GM23248 (cell line): Measurements from ENCODE around the gene PRICKLE2. TPM values are rescaled to one million over a fixed set of nuclear protein-coding genes. Genes with fewer than 3 reads are reported as not detected.

Experiments
- DNase-seq: peaks from one replicate; pipeline ENCODE4 v3.0.0-alpha.2; 2015
- H2AFZ ChIP-seq: fragments of 200-600 bp; sonication (generic); 2 replicates; pipeline ENCODE4 v1.6.1; 2016; ENCODE audit warnings: antibody characterized with exemption
- H3F3A ChIP-seq: fragments of 200-600 bp; sonication (generic); 2 replicates; pipeline ENCODE4 v1.6.1; 2016; ENCODE audit warnings: mild to moderate bottlenecking, antibody characterized with exemption, mixed run types; ENCODE audit not compliant: insufficient read depth
- H3K27ac ChIP-seq: fragments of 200-600 bp; sonication (generic); 2 replicates; pipeline ENCODE4 v1.5.1; 2016; ENCODE audit warnings: mild to moderate bottlenecking
- H3K27me3 ChIP-seq: fragments of 200-600 bp; sonication (generic); replicated peaks from 2 replicates; pipeline ENCODE4 v1.6.1; 2016; ENCODE audit warnings: mild to moderate bottlenecking; ENCODE audit not compliant: insufficient read depth
- H3K36me3 ChIP-seq: fragments of 200-600 bp; sonication (generic); 2 replicates; pipeline ENCODE4 v1.6.1; 2016; ENCODE audit warnings: low read depth, mild to moderate bottlenecking
- H3K4me1 ChIP-seq: fragments of 200-600 bp; sonication (generic); 2 replicates; pipeline ENCODE4 v1.6.1; 2016; ENCODE audit warnings: mild to moderate bottlenecking; ENCODE audit not compliant: insufficient read depth
- H3K4me2 ChIP-seq: fragments of 200-600 bp; sonication (generic); one replicate; pipeline ENCODE4 v1.6.1; 2016; ENCODE audit warnings: mild to moderate bottlenecking; ENCODE audit not compliant: unreplicated experiment
- H3K4me3 ChIP-seq: fragments of 200-600 bp; sonication (generic); 2 replicates; pipeline ENCODE4 v1.5.1; 2016; ENCODE audit warnings: mild to moderate bottlenecking
- H3K79me2 ChIP-seq: fragments of 200-600 bp; sonication (generic); 2 replicates; pipeline ENCODE4 v1.6.1; 2016; ENCODE audit warnings: mild to moderate bottlenecking; ENCODE audit not compliant: insufficient read depth
- H3K9ac ChIP-seq: fragments of 200-600 bp; sonication (generic); 2 replicates; pipeline ENCODE4 v1.6.1; 2016; ENCODE audit warnings: mild to moderate bottlenecking
- H3K9me2 ChIP-seq: fragments of 200-600 bp; sonication (generic); 2 replicates; pipeline ENCODE4 v1.6.1; 2016; ENCODE audit warnings: mixed run types, mild to moderate bottlenecking, moderate library complexity; ENCODE audit not compliant: insufficient read depth
- H3K9me3 ChIP-seq: fragments of 200-600 bp; sonication (generic); one replicate; pipeline ENCODE4 v1.6.1; 2017; ENCODE audit warnings: low read depth
- H4K20me1 ChIP-seq: fragments of 200-600 bp; sonication (generic); 2 replicates; pipeline ENCODE4 v1.6.0; 2016; ENCODE audit not compliant: insufficient read depth
- EZH2 ChIP-seq: fragments of 200-600 bp; sonication (generic); IDR thresholded peaks from 2 replicates; pipeline ENCODE4 v1.6.1; 2018; ENCODE audit warnings: antibody characterized with exemption, mild to moderate bottlenecking; ENCODE audit not compliant: insufficient read depth, poor library complexity, severe bottlenecking
- EZH2phosphoT487 ChIP-seq: fragments of 200-600 bp; sonication (generic); IDR thresholded peaks from 2 replicates; pipeline ENCODE4 v1.6.1; 2018; ENCODE audit warnings: antibody characterized with exemption, moderate library complexity, mild to moderate bottlenecking, low read depth; ENCODE audit not compliant: insufficient read depth
- WGBS, 2 experiments: methylation state at CpG; one replicate each; pipeline ENCODE4 v1.1.6; 2015 to 2017; ENCODE audit warnings: low lambda C conversion rate in 2 of 2, low coverage in 1 of 2; ENCODE audit errors: missing lambda C conversion rate in 2 of 2; 5-methylcytosine and 5-hydroxymethylcytosine counted together
- in situ Hi-C: fragments of 300-500 bp; cut with MboI; formaldehyde crosslinking; loops from 2 replicates; pipeline ENCODE4 v1.15.0; 2020
- polyA plus RNA-seq: library from polyadenylated mRNA; unstranded; fragments of >200 nt; fragmentation: Nextera tagmentation; extraction: Ambion mirVana; gene quantifications from 2 replicates; pipeline ENCODE4 v1.2.1, GENCODE V29; 2016
- total RNA-seq: library from RNA; depleted of rRNA; stranded (reverse); fragments of >200 nt; shearing (Covaris generic); gene quantifications from 2 replicates; pipeline ENCODE4 v1.2.3, GENCODE V29; 2014

PRICKLE2 gene
- total and polyA plus RNA-seq, 2 experiments from 2014 or later, result 7.3 to 19.6 TPM

GRCh38 chr3:64235605-64236004, 10.3 kb upstream of the PRICKLE2 start:
- Histone ChIP-seq H3K36me3 (peaks cover 4% of the 10 kb centered on the region), H4K20me1 (no peaks in the 10 kb centered on the region), H3K9me3 (no peaks in the 10 kb centered on the region), H3K27ac (no peak overlapping the region), H3K4me2 (no peak overlapping the region), H3K9me2 (no peaks in the 10 kb centered on the region), H2AFZ (no peak overlapping the region), H3K79me2 (peaks cover 82% of the 10 kb centered on the region), H3K9ac (no peak overlapping the region), H3K4me1 (peaks cover 14% of the 10 kb centered on the region), H3K27me3 (no peaks in the 10 kb centered on the region), H3F3A (peaks cover 11% of the 10 kb centered on the region; the same call in 1 of the 2 replicates), H3K4me3 (no peak overlapping the region)
- no peak for DNase-seq
- WGBS, 2 experiments, result 70 to 89% methylated on average over 3 of the region's 3 CpGs
- in situ Hi-C loops, result no loop called here
- TF ChIP-seq EZH2phosphoT487 (no peak), EZH2 (no peak)

- DNase-seq, result no peak
- H3K27ac ChIP-seq, result no peak overlapping the region
- no peak overlapping the region for H3K4me3 ChIP-seq
- no peak for TF ChIP-seq EZH2
- no peak for TF ChIP-seq EZH2phosphoT487
- in situ Hi-C loops, result no loop called here
- peaks cover 18% of the 10 kb centered on the region for H3F3A ChIP-seq
- peaks cover 84% of the 10 kb centered on the region for H3K79me2 ChIP-seq
- no peak overlapping the region for H2AFZ ChIP-seq
- peaks cover 20% of the 10 kb centered on the region for H3K4me1 ChIP-seq
- no peaks in the 10 kb centered on the region for H3K9me2 ChIP-seq
- H3K9me3 ChIP-seq, result no peaks in the 10 kb centered on the region
- 93 to 97% methylated on average over 5 of the region's 5 CpGs for WGBS, 2 experiments
- no peak overlapping the region for H3K9ac ChIP-seq
- H3K27me3 ChIP-seq, result no peaks in the 10 kb centered on the region
- H3K4me2 ChIP-seq, result no peak overlapping the region
- peaks cover 4% of the 10 kb centered on the region for H3K36me3 ChIP-seq
- no peaks in the 10 kb centered on the region for H4K20me1 ChIP-seq
These were observed 9.3 kb upstream of the PRICKLE2 start for GRCh38 chr3:64234571-64234970.

GRCh38 chr3:64232821-64233220, 7.6 kb upstream of the PRICKLE2 start:
- no peak overlapping the region for H3K27ac ChIP-seq
- 87 to 88% methylated on average over 4 of the region's 4 CpGs for WGBS, 2 experiments
- H3K4me1 ChIP-seq, result peaks cover 9% of the 10 kb centered on the region; the same call in 1 of the 2 replicates
- in situ Hi-C loops, result no loop called here
- H3K27me3 ChIP-seq, result no peaks in the 10 kb centered on the region
- no peak for TF ChIP-seq EZH2
- H3K36me3 ChIP-seq, result peaks cover 4% of the 10 kb centered on the region
- peaks cover 98% of the 10 kb centered on the region for H3K79me2 ChIP-seq
- H3K4me2 ChIP-seq, result no peak overlapping the region
- H3F3A ChIP-seq, result peaks cover 14% of the 10 kb centered on the region; the same call in 1 of the 2 replicates
- no peaks in the 10 kb centered on the region for H3K9me2 ChIP-seq
- no peak overlapping the region for H3K4me3 ChIP-seq
- no peaks in the 10 kb centered on the region for H4K20me1 ChIP-seq
- no peaks in the 10 kb centered on the region for H3K9me3 ChIP-seq
- no peak for DNase-seq
- H2AFZ ChIP-seq, result no peak overlapping the region
- H3K9ac ChIP-seq, result no peak overlapping the region

- Histone ChIP-seq H3K27ac (peak overlapping the region; percentile 38), H3F3A (peaks cover 26% of the 10 kb centered on the region), H3K36me3 (0 out of 2 replicates have a peak, but pooled peaks cover 4% of the 10 kb centered on the region), H2AFZ (no peak overlapping the region), H4K20me1 (no peaks in the 10 kb centered on the region), H3K9me3 (no peaks in the 10 kb centered on the region), H3K9ac (no peak overlapping the region), H3K9me2 (no peaks in the 10 kb centered on the region), H3K4me3 (no peak overlapping the region), H3K79me2 (peaks cover 92% of the 10 kb centered on the region), H3K4me2 (no peak overlapping the region), H3K4me1 (peaks cover 18% of the 10 kb centered on the region), H3K27me3 (no peaks in the 10 kb centered on the region)
- in situ Hi-C loops, result no loop called here
- TF ChIP-seq EZH2 (no peak), EZH2phosphoT487 (no peak)
- peak; percentile 71 for DNase-seq
- whole genome bisulfite sequencing, 2 experiments, result 93 to 100% methylated on average over 1 of the region's 1 CpG
These were observed 4.6 kb upstream of the PRICKLE2 start for GRCh38 chr3:64229903-64230302.

GRCh38 chr3:64228110-64228509, 2.8 kb upstream of the PRICKLE2 start:
- Histone ChIP-seq H3K9ac (no peak overlapping the region), H2AFZ (no peak overlapping the region), H3K27ac (no peak overlapping the region), H4K20me1 (no peaks in the 10 kb centered on the region), H3K4me2 (no peak overlapping the region), H3K9me2 (no peaks in the 10 kb centered on the region), H3K79me2 (peaks cover 92% of the 10 kb centered on the region), H3K4me3 (no peak overlapping the region), H3K4me1 (peaks cover 36% of the 10 kb centered on the region), H3K9me3 (no peaks in the 10 kb centered on the region), H3K36me3 (no peaks in the 10 kb centered on the region), H3K27me3 (no peaks in the 10 kb centered on the region), H3F3A (peaks cover 33% of the 10 kb centered on the region)
- DNase-seq, result no peak
- TF ChIP-seq EZH2phosphoT487, result no peak
- no peak for TF ChIP-seq EZH2
- WGBS, 2 experiments, result 95% methylated on average over 1 of the region's 1 CpG
- in situ Hi-C loops, result no loop called here
